Placental epithelial cell (primary cell): ENCODE measurements around the gene LCMT1. TPM values are rescaled to one million over a fixed set of nuclear protein-coding genes. Genes with fewer than 3 reads are reported as not detected.

ENCODE experiments used
- small RNA-seq: library from RNA; depleted of rRNA; stranded (forward); fragments of <200 nt; gene quantifications from one replicate; pipeline ENCODE3, GENCODE V24; 2012
- total RNA-seq: library from RNA; depleted of rRNA; stranded (reverse); fragments of >200 nt; gene quantifications from 2 replicates; pipeline ENCODE4 v1.2.3, GENCODE V29; 2012

Gene LCMT1
- total RNA-seq: 30.6 and 60.1 TPM in 2 replicates

DNA sequence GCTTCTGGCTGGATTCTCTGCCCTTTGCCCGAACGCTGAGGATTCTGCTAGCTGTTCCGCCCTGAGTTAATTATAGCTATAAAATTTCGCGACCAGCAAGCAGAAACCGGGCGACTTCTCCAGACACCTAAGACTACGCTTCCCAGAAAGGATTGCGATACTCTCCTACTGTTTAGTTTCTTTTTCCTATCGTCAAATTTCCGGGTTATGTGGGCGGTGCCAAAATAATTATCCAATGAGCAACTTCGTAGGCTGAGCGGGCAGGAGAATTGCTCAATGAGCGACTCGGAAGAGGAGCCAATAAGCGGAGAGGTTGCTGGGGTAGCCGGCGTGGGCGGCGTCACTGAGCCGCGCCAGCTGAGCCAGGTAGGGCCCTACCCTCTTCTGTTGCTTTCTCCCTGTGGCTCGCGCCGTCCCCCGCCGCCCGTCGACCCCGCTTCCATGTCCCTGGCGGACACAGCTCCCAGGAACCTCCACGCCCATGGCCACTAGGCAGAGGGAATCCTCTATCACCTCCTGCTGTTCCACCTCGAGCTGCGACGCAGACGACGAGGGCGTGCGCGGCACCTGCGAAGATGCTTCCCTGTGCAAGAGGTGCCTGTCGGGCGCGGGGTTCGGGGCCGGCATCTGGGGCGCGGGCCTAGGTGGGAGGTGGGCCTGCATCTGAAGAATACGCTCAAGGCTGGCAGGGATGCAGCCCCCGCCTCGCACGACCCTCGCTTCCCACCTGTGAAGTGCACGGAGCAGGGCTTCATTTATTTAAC is at the start of gene LCMT1:
Gene LCMT1, plus strand, starts transcription at position 340 of the 764 bp plus-strand sequence. Its CDS starts 142 bp downstream, at position 482.

Small RNAs within 50 kb of the gene (small RNA-seq; reads per million reads assigned to genes)
- gene RN7SL557P: not detected

Other genes starting within 250 kb of the LCMT1 start
- gene ARHGAP17, start 96.4 kb upstream of the LCMT1 start, total RNA-seq: 20.8 and 25.9 TPM in 2 replicates
- gene AQP8, start 105.2 kb downstream of the LCMT1 start, total RNA-seq: not detected in 2 replicates
- 5.9 and 7.5 TPM in 2 replicates for gene ZKSCAN2, start 146.1 kb downstream of the LCMT1 start, total RNA-seq